Thoracic aorta (tissue), 2 donors: ENCODE results near the gene COLEC11. TPM values are rescaled to one million over a fixed set of nuclear protein-coding genes. Genes with fewer than 3 reads are reported as not detected.

ENCODE experiments used
- ATAC-seq: fragments of 150-250 bp; one replicate; pipeline ENCODE4 v1.8.0; 2017; ENCODE audit warnings: low read depth; ENCODE audit not compliant: insufficient number of reproducible peaks, low FRiP score
- DNase-seq: peaks from one replicate; pipeline ENCODE4 v3.0.0-alpha.2; 2020; ENCODE audit warnings: low spot score
- H3K27ac ChIP-seq, 2 donors: fragments of 200-600 bp; sonication (generic); 1 replicate in 1 of 2; 2 replicates in 1 of 2; pipeline ENCODE4 v1.5.1; 2016; ENCODE audit warnings: mild to moderate bottlenecking in 2 of 2, moderate library complexity in 2 of 2
- H3K27me3 ChIP-seq: fragments of 200-600 bp; sonication (generic); replicated peaks from 2 replicates; pipeline ENCODE4 v1.6.0; 2016; ENCODE audit warnings: mild to moderate bottlenecking; ENCODE audit not compliant: insufficient read depth
- H3K36me3 ChIP-seq: fragments of 200-600 bp; sonication (generic); one replicate; pipeline ENCODE4 v1.5.1; 2016
- H3K4me1 ChIP-seq, 2 donors: fragments of 200-600 bp; sonication (generic); 1 replicate in 1 of 2; 2 replicates in 1 of 2; pipeline versions ENCODE4 v1.5.1 to v1.6.0; 2016; ENCODE audit warnings: low read depth in 2 of 2, mild to moderate bottlenecking in 1 of 2; ENCODE audit not compliant: control insufficient read depth in 1 of 2
- H3K4me3 ChIP-seq: fragments of 200-600 bp; sonication (generic); 2 replicates; pipeline ENCODE4 v1.5.1; 2016; ENCODE audit warnings: mild to moderate bottlenecking
- H3K9me3 ChIP-seq: fragments of 200-600 bp; sonication (generic); 2 replicates; pipeline ENCODE4 v1.5.1; 2016
- CTCF ChIP-seq: fragments of 200-600 bp; sonication (generic); IDR thresholded peaks from one replicate; pipeline ENCODE4 v1.5.1; 2019; ENCODE audit warnings: antibody characterized with exemption
- total RNA-seq, 2 donors: library from RNA; depleted of rRNA; stranded (reverse); fragments of >200 nt; gene quantifications; one replicate each; pipeline versions ENCODE4 v1.1.0 to v1.2.3, GENCODE V29; 2016

COLEC11 gene
- total RNA-seq, 2 donors from 2014 or later: 9.4 to 22.5 TPM

- TF ChIP-seq CTCF: no peak
- H3K27me3 ChIP-seq: no peaks in the 10 kb centered on the region
- no peak overlapping the region for H3K27ac ChIP-seq
- no peak overlapping the region for H3K4me3 ChIP-seq
- DNase-seq (no peak), ATAC-seq (no peak)
- H3K9me3 ChIP-seq: no peaks in the 10 kb centered on the region
- H3K36me3 ChIP-seq: no peaks in the 10 kb centered on the region
- H3K4me1 ChIP-seq: no peaks in the 10 kb centered on the region
Observed at GRCh38 chr2:3624059-3624794, 29.3 kb downstream of the COLEC11 start.

GRCh38 chr2:3625186-3625585 is 30.3 kb downstream of the COLEC11 start:
- Histone ChIP-seq H3K4me3 (no peak overlapping the region), H3K9me3 (no peaks in the 10 kb centered on the region), H3K36me3 (no peaks in the 10 kb centered on the region), H3K27me3 (no peaks in the 10 kb centered on the region), H3K4me1 (no peaks in the 10 kb centered on the region), H3K27ac (no peak overlapping the region)
- no peak for DNase-seq
- no peak for ATAC-seq
- TF ChIP-seq CTCF: no peak

- DNase-seq (no peak), ATAC-seq (no peak)
- H3K4me1 ChIP-seq: no peaks in the 10 kb centered on the region
Observed at GRCh38 chr2:3626118-3626811, 31.4 kb downstream of the COLEC11 start.

GRCh38 chr2:3626812-3627499 is 32.0 kb downstream of the COLEC11 start:
- H3K4me1 ChIP-seq: no peaks in the 10 kb centered on the region
- no peak overlapping the region for H3K27ac ChIP-seq
- no peak for TF ChIP-seq CTCF
- ATAC-seq: no peak
- H3K4me3 ChIP-seq: no peak overlapping the region
- no peak for DNase-seq
- H3K9me3 ChIP-seq: no peaks in the 10 kb centered on the region
- no peaks in the 10 kb centered on the region for H3K36me3 ChIP-seq
- H3K27me3 ChIP-seq: no peaks in the 10 kb centered on the region

More at GRCh38 chr2:3626118-3626811, 31.4 kb downstream of the COLEC11 start:
- Histone ChIP-seq H3K36me3 (no peaks in the 10 kb centered on the region), H3K4me3 (no peak overlapping the region), H3K27ac (no peak overlapping the region), H3K27me3 (no peaks in the 10 kb centered on the region), H3K9me3 (no peaks in the 10 kb centered on the region)
- TF ChIP-seq CTCF: no peak

GRCh38 chr2:3627500-3628100 is 32.7 kb downstream of the COLEC11 start:
- no peaks in the 10 kb centered on the region for H3K4me1 ChIP-seq
- TF ChIP-seq CTCF: no peak
- no peak overlapping the region for H3K27ac ChIP-seq
- no peaks in the 10 kb centered on the region for H3K36me3 ChIP-seq
- no peaks in the 10 kb centered on the region for H3K27me3 ChIP-seq
- ATAC-seq (no peak), DNase-seq (no peak)
- no peaks in the 10 kb centered on the region for H3K9me3 ChIP-seq
- H3K4me3 ChIP-seq: no peak overlapping the region
